Measurements from ENCODE around the gene TMEM239.

GRCh38 chr20:2801286-2801728 is 14.9 kb upstream of the TMEM239 start:
- TF ChIP-seq RAD21 (conservative IDR thresholded peaks at IDR 0.05 in 1 of 2, IDR thresholded peaks at IDR 0.05 in 1 of 2), result no peak
- TF ChIP-seq MYC (IDR thresholded peaks at IDR 0.05; ENCODE audit: borderline replicate concordance, low read length), result no peak
- no peak for TF ChIP-seq POLR2A (IDR thresholded peaks at IDR 0.05; ENCODE audit: low read length)
- no peak for TF ChIP-seq ESRRA (IDR thresholded peaks at IDR 0.05; ENCODE audit: borderline replicate concordance, low read length)
- TF ChIP-seq, protein P1, sequence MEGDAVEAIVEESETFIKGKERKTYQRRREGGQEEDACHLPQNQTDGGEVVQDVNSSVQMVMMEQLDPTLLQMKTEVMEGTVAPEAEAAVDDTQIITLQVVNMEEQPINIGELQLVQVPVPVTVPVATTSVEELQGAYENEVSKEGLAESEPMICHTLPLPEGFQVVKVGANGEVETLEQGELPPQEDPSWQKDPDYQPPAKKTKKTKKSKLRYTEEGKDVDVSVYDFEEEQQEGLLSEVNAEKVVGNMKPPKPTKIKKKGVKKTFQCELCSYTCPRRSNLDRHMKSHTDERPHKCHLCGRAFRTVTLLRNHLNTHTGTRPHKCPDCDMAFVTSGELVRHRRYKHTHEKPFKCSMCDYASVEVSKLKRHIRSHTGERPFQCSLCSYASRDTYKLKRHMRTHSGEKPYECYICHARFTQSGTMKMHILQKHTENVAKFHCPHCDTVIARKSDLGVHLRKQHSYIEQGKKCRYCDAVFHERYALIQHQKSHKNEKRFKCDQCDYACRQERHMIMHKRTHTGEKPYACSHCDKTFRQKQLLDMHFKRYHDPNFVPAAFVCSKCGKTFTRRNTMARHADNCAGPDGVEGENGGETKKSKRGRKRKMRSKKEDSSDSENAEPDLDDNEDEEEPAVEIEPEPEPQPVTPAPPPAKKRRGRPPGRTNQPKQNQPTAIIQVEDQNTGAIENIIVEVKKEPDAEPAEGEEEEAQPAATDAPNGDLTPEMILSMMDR (IDR thresholded peaks at IDR 0.05), result no peak
- no peak for TF ChIP-seq EP300 (IDR thresholded peaks at IDR 0.05)
- TF ChIP-seq POLR2AphosphoS2 (conservative IDR thresholded peaks at IDR 0.05; ENCODE audit: low read length), result no peak
- TF ChIP-seq SMC3 (IDR thresholded peaks at IDR 0.05), result no peak
- TF ChIP-seq BHLHE40 (IDR thresholded peaks at IDR 0.05; ENCODE audit: low read depth, low read length), result no peak
- no peak for TF ChIP-seq ZC3H11A (IDR thresholded peaks at IDR 0.05)
- no peak for TF ChIP-seq HDAC2 (IDR thresholded peaks at IDR 0.05)
- TF ChIP-seq CHD2 (IDR thresholded peaks at IDR 0.05; ENCODE audit: low read length, partially characterized antibody), result no peak
- no peak for TF ChIP-seq RCOR1 (IDR thresholded peaks at IDR 0.05; ENCODE audit: low read depth, low read length)
- TF ChIP-seq NFE2L2 (conservative IDR thresholded peaks at IDR 0.05; ENCODE audit: low read length), result no peak

Measured in A549 (cell line).